ENCODE results near the gene CEP128. TPM values are rescaled to one million over a fixed set of nuclear protein-coding genes. Genes with fewer than 3 reads are reported as not detected.

The CEP128 gene
- total RNA-seq, 4 donors from 2014 or later = 0.82 to 3.6 (median 1.6) TPM

Other genes with a start within 250 kb of the CEP128 start
- gene TSHR, start 13.9 kb upstream of the CEP128 start, total RNA-seq = not detected

All from gastrocnemius medialis (tissue), 4 donors.